ENCODE results near the gene COL24A1. TPM values are rescaled to one million over a fixed set of nuclear protein-coding genes. Genes with fewer than 3 reads are reported as not detected.

Gene COL24A1
- total and polyA plus RNA-seq, 8 donors = 0.02 to 0.34 (median 0.06) TPM; not detected in 3

- H3K27ac ChIP-seq = no peak overlapping the region
- ATAC-seq (no peak), DNase-seq (no peak), FAIRE-seq (no peak)
- TF ChIP-seq CTCF (IDR thresholded peaks at IDR 0.05) = no peak
- no peaks in the 10 kb centered on the region for H3K27me3 ChIP-seq
- WGBS, 2 donors = 45 to 55% methylated on average over 4 of the region's 4 CpGs
- no peak overlapping the region for H3K4me3 ChIP-seq
- no peaks in the 10 kb centered on the region for H3K36me3 ChIP-seq
- intact Hi-C loops (cut with DNase I) = no loop called here
- H3K4me1 ChIP-seq = no peaks in the 10 kb centered on the region
- no peaks in the 10 kb centered on the region for H3K9me3 ChIP-seq
Observed at GRCh38 chr1:86191958-86192357, 35.4 kb upstream of the COL24A1 start.

GRCh38 chr1:86190873-86191272 lies 34.3 kb upstream of the COL24A1 start:
- no peak overlapping the region for H3K4me3 ChIP-seq
- H3K36me3 ChIP-seq = no peaks in the 10 kb centered on the region
- intact Hi-C loops (cut with DNase I) = no loop called here
- ATAC-seq = no peak
- H3K4me1 ChIP-seq = no peaks in the 10 kb centered on the region
- 59 to 77% methylated on average over 1 of the region's 1 CpG for WGBS, 2 donors
- H3K9me3 ChIP-seq = no peaks in the 10 kb centered on the region
- TF ChIP-seq CTCF (IDR thresholded peaks at IDR 0.05) = no peak
- DNase-seq = no peak
- FAIRE-seq = no peak
- H3K27ac ChIP-seq = no peak overlapping the region
- H3K27me3 ChIP-seq = no peaks in the 10 kb centered on the region

GRCh38 chr1:86184426-86184825 lies 27.9 kb upstream of the COL24A1 start:
- TF ChIP-seq CTCF (IDR thresholded peaks at IDR 0.05) = no peak
- Histone ChIP-seq H3K4me3 (no peak overlapping the region), H3K4me1 (no peaks in the 10 kb centered on the region), H3K27me3 (no peaks in the 10 kb centered on the region), H3K9me3 (no peaks in the 10 kb centered on the region), H3K36me3 (no peaks in the 10 kb centered on the region), H3K27ac (no peak overlapping the region)
- no peak for FAIRE-seq
- intact Hi-C loops (cut with DNase I) = no loop called here
- no peak for DNase-seq
- ATAC-seq = no peak
- 57 to 96% methylated on average over 1 of the region's 1 CpG for WGBS, 2 donors

- TF ChIP-seq CTCF (IDR thresholded peaks at IDR 0.05) = no peak
- no peaks in the 10 kb centered on the region for H3K9me3 ChIP-seq
- H3K27ac ChIP-seq = no peak overlapping the region
- intact Hi-C loops (cut with DNase I) = no loop called here
- FAIRE-seq = no peak
- no peaks in the 10 kb centered on the region for H3K36me3 ChIP-seq
- DNase-seq = no peak
- H3K27me3 ChIP-seq = no peaks in the 10 kb centered on the region
- no peak overlapping the region for H3K4me3 ChIP-seq
- ATAC-seq = no peak
- no peaks in the 10 kb centered on the region for H3K4me1 ChIP-seq
- WGBS, 2 donors = 13 to 18% methylated on average over 1 of the region's 1 CpG
Observed at GRCh38 chr1:86183810-86184209, 27.2 kb upstream of the COL24A1 start.

GRCh38 chr1:86176226-86176625 lies 19.7 kb upstream of the COL24A1 start:
- Histone ChIP-seq H3K27me3 (no peaks in the 10 kb centered on the region), H3K27ac (no peak overlapping the region), H3K4me3 (no peak overlapping the region), H3K36me3 (no peaks in the 10 kb centered on the region), H3K4me1 (no peaks in the 10 kb centered on the region), H3K9me3 (no peaks in the 10 kb centered on the region)
- ATAC-seq = no peak
- intact Hi-C loops (cut with DNase I) = no loop called here
- no peak for FAIRE-seq
- TF ChIP-seq CTCF (IDR thresholded peaks at IDR 0.05) = no peak
- DNase-seq = no peak
- 61 to 69% methylated on average over 5 of the region's 5 CpGs for whole genome bisulfite sequencing, 2 donors

Data from pancreas (tissue), 10 donors.